Gastroesophageal sphincter (tissue), 4 donors: ENCODE measurements around the gene GABBR2. TPM values are rescaled to one million over a fixed set of nuclear protein-coding genes. Genes with fewer than 3 reads are reported as not detected.
"Not testable (repeated sequence)": the region's sequence is repeated elsewhere in the genome, so short reads cannot be mapped to it uniquely, and the experiment has no call there.

Source experiments
- ATAC-seq: fragments of 150-250 bp; one replicate; pipeline ENCODE4 v1.9.1; 2016; ENCODE audit warnings: mild to moderate bottlenecking, moderate library complexity
- H3K27ac ChIP-seq, 4 donors: fragments of 200-600 bp; sonication (generic) in 3 of 4; 1 replicate in 3 of 4; 2 replicates in 1 of 4; pipeline ENCODE4 v1.5.1; 2016 to 2019
- H3K27me3 ChIP-seq: fragments of 200-600 bp; sonication (generic); one replicate; pipeline ENCODE4 v1.5.1; 2019
- H3K36me3 ChIP-seq, 2 donors: fragments of 200-600 bp; sonication (generic); one replicate each; pipeline ENCODE4 v1.5.1; 2019; ENCODE audit warnings: control low read depth in 1 of 2
- H3K4me1 ChIP-seq, 3 donors: fragments of 200-600 bp; sonication (generic); 1 replicate in 2 of 3; 2 replicates in 1 of 3; pipeline ENCODE4 v1.5.1; 2016 to 2019; ENCODE audit warnings: control low read depth in 2 of 3
- H3K4me3 ChIP-seq, 2 donors: fragments of 200-600 bp; sonication (generic); one replicate each; pipeline ENCODE4 v1.5.1; 2019; ENCODE audit warnings: mild to moderate bottlenecking in 1 of 2, moderate library complexity in 1 of 2
- H3K9me3 ChIP-seq, 3 donors: fragments of 200-600 bp; sonication (generic); one replicate each; pipeline ENCODE4 v1.5.1; 2017 to 2019; ENCODE audit warnings: control low read depth in 2 of 3
- CTCF ChIP-seq, 4 experiments: fragments of 200-600 bp in 2 of 4; fragments of 450-650 bp in 2 of 4; sonication (generic) in 1 of 4; IDR thresholded peaks; one replicate each; pipeline ENCODE4 v1.5.1; 2017 to 2019; ENCODE audit warnings: antibody characterized with exemption in 4 of 4, mild to moderate bottlenecking in 2 of 4, moderate library complexity in 2 of 4
- EP300 ChIP-seq: sonication (generic); formaldehyde crosslinking; IDR thresholded peaks from one replicate; pipeline ENCODE4 v1.6.1; 2017; ENCODE audit warnings: antibody characterized with exemption, mild to moderate bottlenecking
- POLR2A ChIP-seq, 2 donors: fragments of 450-650 bp; IDR thresholded peaks; one replicate each; pipeline ENCODE4 v1.6.1; 2017; ENCODE audit warnings: antibody characterized with exemption in 2 of 2, mild to moderate bottlenecking in 2 of 2, moderate library complexity in 1 of 2
- POLR2AphosphoS5 ChIP-seq: sonication (generic); formaldehyde crosslinking; IDR thresholded peaks from one replicate; pipeline ENCODE4 v1.6.1; 2017; ENCODE audit warnings: antibody characterized with exemption
- WGBS, 2 donors: methylation state at CpG; one replicate each; pipeline ENCODE4 v1.1.5; 2018; ENCODE audit warnings: low coverage in 1 of 2; 5-methylcytosine and 5-hydroxymethylcytosine counted together
- total RNA-seq, 4 donors: library from RNA; depleted of rRNA; stranded (reverse); fragments of >200 nt; gene quantifications; one replicate each; pipeline ENCODE4 v1.1.0, GENCODE V29; 2016

The GABBR2 gene
- total RNA-seq, 4 donors from 2014 or later, result 0.04 to 0.25 TPM; not detected in 2

- Histone ChIP-seq H3K36me3 (no peaks in the 10 kb centered on the region), H3K4me3 (no peak overlapping the region), H3K27ac (no peak overlapping the region), H3K27me3 (peaks cover 45% of the 10 kb centered on the region), H3K9me3 (no peaks in the 10 kb centered on the region), H3K4me1 (no peaks in the 10 kb centered on the region)
- 64 to 91% methylated on average over 5 to 10 of the region's 10 CpGs for WGBS, 2 donors
- no peak for ATAC-seq
- TF ChIP-seq EP300, result no peak
- no peak for TF ChIP-seq POLR2A (IDR thresholded peaks at IDR 0.05)
These were observed 431.7 kb downstream of the GABBR2 start for GRCh38 chr9:98276907-98277469.

GRCh38 chr9:98275159-98275558, 433.6 kb downstream of the GABBR2 start:
- Histone ChIP-seq H3K27me3 (peaks cover 37% of the 10 kb centered on the region), H3K9me3 (no peaks in the 10 kb centered on the region), H3K27ac (no peak overlapping the region), H3K4me1 (no peaks in the 10 kb centered on the region), H3K36me3 (no peaks in the 10 kb centered on the region), H3K4me3 (no peak overlapping the region)
- 56 to 77% methylated on average over 1 of the region's 2 CpGs for WGBS, 2 donors
- no peak for ATAC-seq
- TF ChIP-seq CTCF (IDR thresholded peaks at IDR 0.05) (no peak), POLR2AphosphoS5 (no peak), EP300 (no peak), POLR2A (IDR thresholded peaks at IDR 0.05) (no peak)

GRCh38 chr9:98272083-98272482, 436.7 kb downstream of the GABBR2 start:
- 68 to 91% methylated on average over 3 of the region's 3 CpGs for WGBS, 2 donors
- Histone ChIP-seq H3K36me3 (no peaks in the 10 kb centered on the region), H3K27ac (no peak overlapping the region), H3K4me1 (no peaks in the 10 kb centered on the region), H3K27me3 (peaks cover 13% of the 10 kb centered on the region), H3K4me3 (no peak overlapping the region), H3K9me3 (no peaks in the 10 kb centered on the region)
- no peak for ATAC-seq
- no peak for TF ChIP-seq CTCF (IDR thresholded peaks at IDR 0.05)
- no peak for TF ChIP-seq EP300
- TF ChIP-seq POLR2A (IDR thresholded peaks at IDR 0.05), result no peak

- no peak for TF ChIP-seq POLR2A (IDR thresholded peaks at IDR 0.05)
- no peak for TF ChIP-seq POLR2AphosphoS5
- TF ChIP-seq CTCF (IDR thresholded peaks at IDR 0.05), result no peak
- no peak for TF ChIP-seq EP300
- WGBS, 2 donors, result 8 to 19% methylated on average over 2 to 3 of the region's 3 CpGs
These were observed 437.3 kb downstream of the GABBR2 start for GRCh38 chr9:98271479-98271878.

GRCh38 chr9:98270284-98270683, 438.5 kb downstream of the GABBR2 start:
- WGBS, 2 donors, result 48% methylated on average over 4 of the region's 11 CpGs; no CpG with 5 or more reads in 1 of the 2 donors
- H3K36me3 ChIP-seq, ATAC-seq, H3K4me1 ChIP-seq, H3K4me3 ChIP-seq, H3K9me3 ChIP-seq, H3K27ac ChIP-seq: not testable (repeated sequence)
- peaks cover 10% of the 10 kb centered on the region for H3K27me3 ChIP-seq

More at GRCh38 chr9:98271479-98271878, 437.3 kb downstream of the GABBR2 start:
- ATAC-seq, result no peak
- no peaks in the 10 kb centered on the region for H3K9me3 ChIP-seq
- H3K27ac ChIP-seq, result no peak overlapping the region
- no peaks in the 10 kb centered on the region for H3K36me3 ChIP-seq
- H3K27me3 ChIP-seq, result peaks cover 10% of the 10 kb centered on the region
- H3K4me1 ChIP-seq, result no peaks in the 10 kb centered on the region
- no peak overlapping the region for H3K4me3 ChIP-seq

- whole genome bisulfite sequencing, 2 donors, result 42 to 48% methylated on average over 5 to 10 of the region's 10 CpGs
- not testable (repeated sequence) for H3K4me1 ChIP-seq, H3K9me3 ChIP-seq, ATAC-seq, H3K4me3 ChIP-seq, H3K36me3 ChIP-seq, H3K27me3 ChIP-seq, H3K27ac ChIP-seq
These were observed 439.1 kb downstream of the GABBR2 start for GRCh38 chr9:98269652-98270051.

GRCh38 chr9:98267556-98267955, 441.2 kb downstream of the GABBR2 start:
- not testable (repeated sequence) for H3K27me3 ChIP-seq, H3K4me3 ChIP-seq, H3K27ac ChIP-seq, H3K4me1 ChIP-seq, H3K36me3 ChIP-seq, ATAC-seq, H3K9me3 ChIP-seq
- 74% methylated on average over 8 of the region's 8 CpGs; no CpG with 5 or more reads in 1 of the 2 donors for WGBS, 2 donors
